H4 (cell line): ENCODE results near the gene HVCN1. TPM values are rescaled to one million over a fixed set of nuclear protein-coding genes. Genes with fewer than 3 reads are reported as not detected.
"Not testable (repeated sequence)": the region's sequence is repeated elsewhere in the genome, so short reads cannot be mapped to it uniquely, and the experiment has no call there.

Experiments
- DNase-seq: peaks from one replicate; pipeline ENCODE4 v3.0.0-alpha.2; 2015; ENCODE audit warnings: low spot score
- total RNA-seq: library from RNA; depleted of rRNA; stranded (reverse); fragments of >200 nt; shearing (Covaris generic); gene quantifications from 2 replicates; pipeline ENCODE4 v1.2.3, GENCODE V29; 2014

Gene HVCN1
- total RNA-seq, 1 experiment from 2014 or later = 1.6 TPM

- DNase-seq = no peak
Observed at GRCh38 chr12:110668480-110669192, 20.3 kb downstream of the HVCN1 start.

GRCh38 chr12:110667671-110668070 is 21.2 kb downstream of the HVCN1 start:
- no peak for DNase-seq

GRCh38 chr12:110666892-110667291 is 22.0 kb downstream of the HVCN1 start:
- no peak for DNase-seq

GRCh38 chr12:110661337-110661972 is 27.5 kb downstream of the HVCN1 start:
- no peak for DNase-seq

GRCh38 chr12:110658878-110659277 is 30.0 kb downstream of the HVCN1 start:
- DNase-seq = no peak

- no peak for DNase-seq
Observed at GRCh38 chr12:110658242-110658641, 30.7 kb downstream of the HVCN1 start.

- no peak for DNase-seq
Observed at GRCh38 chr12:110657747-110658146, 31.2 kb downstream of the HVCN1 start.

GRCh38 chr12:110656071-110656655 is 32.8 kb downstream of the HVCN1 start:
- no peak for DNase-seq

GRCh38 chr12:110654238-110654637 is 34.7 kb downstream of the HVCN1 start:
- DNase-seq = not testable (repeated sequence)

GRCh38 chr12:110649341-110649847 is 39.5 kb downstream of the HVCN1 start:
- no peak for DNase-seq

GRCh38 chr12:110647631-110648040 is 41.3 kb downstream of the HVCN1 start:
- no peak for DNase-seq

GRCh38 chr12:110641521-110641920 is 47.4 kb downstream of the HVCN1 start:
- no peak for DNase-seq

- DNase-seq = no peak
Observed at GRCh38 chr12:110640275-110641025, 48.5 kb downstream of the HVCN1 start.

- DNase-seq = peak; percentile 59
Observed at GRCh38 chr12:110639336-110640141, 49.4 kb downstream of the HVCN1 start.

- DNase-seq = no peak
Observed at GRCh38 chr12:110638796-110639195, 50.1 kb downstream of the HVCN1 start.

- no peak for DNase-seq
Observed at GRCh38 chr12:110637869-110638441, 51.0 kb downstream of the HVCN1 start.

GRCh38 chr12:110636516-110636915 is 52.4 kb downstream of the HVCN1 start:
- no peak for DNase-seq

- DNase-seq = no peak
Observed at GRCh38 chr12:110635055-110635454, 53.9 kb downstream of the HVCN1 start.

- no peak for DNase-seq
Observed at GRCh38 chr12:110627500-110628195, 61.3 kb downstream of the HVCN1 start.

GRCh38 chr12:110622582-110622981 is 66.3 kb downstream of the HVCN1 start:
- DNase-seq = no peak
